ENCODE results near the gene EXOC4.

DNA sequence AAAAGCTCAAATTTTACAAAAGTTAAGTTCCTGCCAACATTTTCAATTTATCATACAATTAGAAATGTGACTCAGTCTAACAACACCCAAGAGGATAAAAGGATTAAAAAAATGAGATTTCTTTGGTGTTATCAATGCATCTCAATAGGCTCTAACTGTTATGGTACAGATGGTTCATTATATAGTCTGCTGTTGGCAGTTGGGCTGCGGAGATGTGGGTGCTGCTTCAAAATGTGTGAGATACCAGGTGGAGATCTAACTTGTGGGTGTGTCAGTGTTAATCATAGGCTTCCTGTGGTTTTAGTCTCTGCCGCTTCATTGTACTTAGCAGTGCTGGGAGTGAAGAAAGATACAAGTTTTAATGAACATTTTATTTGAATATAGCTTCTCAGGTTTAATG is 231.2 kb downstream of the EXOC4 start:
- TF ChIP-seq POLR2A (IDR thresholded peaks at IDR 0.05) = no peak
- TF ChIP-seq, protein P1, sequence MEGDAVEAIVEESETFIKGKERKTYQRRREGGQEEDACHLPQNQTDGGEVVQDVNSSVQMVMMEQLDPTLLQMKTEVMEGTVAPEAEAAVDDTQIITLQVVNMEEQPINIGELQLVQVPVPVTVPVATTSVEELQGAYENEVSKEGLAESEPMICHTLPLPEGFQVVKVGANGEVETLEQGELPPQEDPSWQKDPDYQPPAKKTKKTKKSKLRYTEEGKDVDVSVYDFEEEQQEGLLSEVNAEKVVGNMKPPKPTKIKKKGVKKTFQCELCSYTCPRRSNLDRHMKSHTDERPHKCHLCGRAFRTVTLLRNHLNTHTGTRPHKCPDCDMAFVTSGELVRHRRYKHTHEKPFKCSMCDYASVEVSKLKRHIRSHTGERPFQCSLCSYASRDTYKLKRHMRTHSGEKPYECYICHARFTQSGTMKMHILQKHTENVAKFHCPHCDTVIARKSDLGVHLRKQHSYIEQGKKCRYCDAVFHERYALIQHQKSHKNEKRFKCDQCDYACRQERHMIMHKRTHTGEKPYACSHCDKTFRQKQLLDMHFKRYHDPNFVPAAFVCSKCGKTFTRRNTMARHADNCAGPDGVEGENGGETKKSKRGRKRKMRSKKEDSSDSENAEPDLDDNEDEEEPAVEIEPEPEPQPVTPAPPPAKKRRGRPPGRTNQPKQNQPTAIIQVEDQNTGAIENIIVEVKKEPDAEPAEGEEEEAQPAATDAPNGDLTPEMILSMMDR (IDR thresholded peaks at IDR 0.05) = no peak

All from lower leg skin (tissue), 3 donors.